ENCODE measurements around the gene RIPPLY3. TPM values are rescaled to one million over a fixed set of nuclear protein-coding genes. Genes with fewer than 3 reads are reported as not detected.

RIPPLY3 gene
- total RNA-seq, 4 donors from 2014 or later, result not detected

DNA sequence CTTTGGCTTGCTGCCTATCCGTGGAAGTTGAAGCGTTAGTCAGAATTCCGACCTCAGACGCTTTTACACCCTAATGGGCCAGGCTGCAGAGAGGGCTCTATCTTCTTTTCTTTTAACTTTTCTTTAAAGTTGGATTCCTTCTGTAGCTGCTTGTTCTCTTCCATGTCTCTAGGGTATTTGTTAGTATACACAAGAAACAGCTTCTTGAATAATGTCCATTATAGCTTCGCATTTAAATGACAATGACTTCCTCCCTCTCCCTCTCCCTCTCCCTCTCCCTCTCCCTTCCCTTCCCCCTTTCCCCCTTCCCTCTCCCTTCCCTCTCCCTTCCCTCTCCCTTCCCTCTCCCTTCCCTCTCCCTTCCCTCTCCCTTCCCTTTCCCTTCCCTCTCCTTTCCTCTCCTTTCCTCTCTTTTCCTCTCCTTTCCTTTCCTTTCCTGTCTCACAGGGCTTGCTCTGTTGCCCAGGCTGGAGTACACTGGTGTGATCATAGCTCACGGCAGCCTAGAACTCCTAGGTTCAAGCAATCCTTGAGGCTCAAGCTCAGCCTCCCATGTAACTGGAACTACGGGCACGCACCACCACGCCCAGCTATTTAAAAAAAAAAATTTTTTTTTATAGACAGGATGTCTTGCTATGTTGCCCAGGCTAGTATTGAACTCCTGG, 33.0 kb downstream of the RIPPLY3 start:
- in situ Hi-C loops (cut with MboI; ENCODE audit: low sequenced_read_pairs in 4 of 4), result no loop called here
- H3K27ac ChIP-seq, result no peak overlapping the region
- DNase-seq, result no peak
- no peak for TF ChIP-seq POLR2A (IDR thresholded peaks at IDR 0.05)
- TF ChIP-seq, protein P1, sequence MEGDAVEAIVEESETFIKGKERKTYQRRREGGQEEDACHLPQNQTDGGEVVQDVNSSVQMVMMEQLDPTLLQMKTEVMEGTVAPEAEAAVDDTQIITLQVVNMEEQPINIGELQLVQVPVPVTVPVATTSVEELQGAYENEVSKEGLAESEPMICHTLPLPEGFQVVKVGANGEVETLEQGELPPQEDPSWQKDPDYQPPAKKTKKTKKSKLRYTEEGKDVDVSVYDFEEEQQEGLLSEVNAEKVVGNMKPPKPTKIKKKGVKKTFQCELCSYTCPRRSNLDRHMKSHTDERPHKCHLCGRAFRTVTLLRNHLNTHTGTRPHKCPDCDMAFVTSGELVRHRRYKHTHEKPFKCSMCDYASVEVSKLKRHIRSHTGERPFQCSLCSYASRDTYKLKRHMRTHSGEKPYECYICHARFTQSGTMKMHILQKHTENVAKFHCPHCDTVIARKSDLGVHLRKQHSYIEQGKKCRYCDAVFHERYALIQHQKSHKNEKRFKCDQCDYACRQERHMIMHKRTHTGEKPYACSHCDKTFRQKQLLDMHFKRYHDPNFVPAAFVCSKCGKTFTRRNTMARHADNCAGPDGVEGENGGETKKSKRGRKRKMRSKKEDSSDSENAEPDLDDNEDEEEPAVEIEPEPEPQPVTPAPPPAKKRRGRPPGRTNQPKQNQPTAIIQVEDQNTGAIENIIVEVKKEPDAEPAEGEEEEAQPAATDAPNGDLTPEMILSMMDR (IDR thresholded peaks at IDR 0.05 in 4 of 5, conservative IDR thresholded peaks at IDR 0.05 in 1 of 5), result no peak
- H3K27me3 ChIP-seq, result no peaks in the 10 kb centered on the region
- no peak overlapping the region for H3K4me3 ChIP-seq
- ATAC-seq, result no peak
- H3K4me1 ChIP-seq, result no peaks in the 10 kb centered on the region
- H3K9me3 ChIP-seq, result no peaks in the 10 kb centered on the region
- no peaks in the 10 kb centered on the region for H3K36me3 ChIP-seq
- intact Hi-C loops (cut with DNase I; ENCODE audit: low total_unique reads), result no loop called here

DNA sequence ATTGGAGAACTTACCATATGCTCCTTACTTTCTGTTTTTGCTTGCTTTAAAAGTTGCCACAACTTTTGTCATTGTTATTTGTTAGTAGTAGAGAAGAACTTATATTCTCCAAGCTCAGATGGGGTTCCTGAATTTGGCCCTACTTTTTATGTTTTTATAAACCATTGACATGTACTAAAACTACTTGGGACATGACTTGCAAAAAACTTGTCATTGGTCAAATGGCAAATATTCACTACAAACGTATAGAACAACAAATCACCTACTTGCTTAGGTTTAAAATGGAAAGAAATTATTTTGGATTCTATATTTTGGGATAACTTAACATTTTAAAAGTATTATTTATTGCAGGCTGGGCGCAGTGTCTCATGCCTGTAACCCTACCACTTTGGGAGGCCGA, 33.7 kb downstream of the RIPPLY3 start:
- Histone ChIP-seq H3K27ac (no peak overlapping the region), H3K27me3 (no peaks in the 10 kb centered on the region), H3K4me3 (no peak overlapping the region), H3K4me1 (no peaks in the 10 kb centered on the region), H3K9me3 (no peaks in the 10 kb centered on the region), H3K36me3 (no peaks in the 10 kb centered on the region)
- no peak for DNase-seq
- no peak for TF ChIP-seq POLR2A (IDR thresholded peaks at IDR 0.05)
- TF ChIP-seq, protein P1 (IDR thresholded peaks at IDR 0.05 in 4 of 5, conservative IDR thresholded peaks at IDR 0.05 in 1 of 5), result no peak
- intact Hi-C loops (cut with DNase I; ENCODE audit: low total_unique reads) (no loop called here), in situ Hi-C loops (cut with MboI; ENCODE audit: low sequenced_read_pairs in 4 of 4) (no loop called here)
- no peak for ATAC-seq

DNA sequence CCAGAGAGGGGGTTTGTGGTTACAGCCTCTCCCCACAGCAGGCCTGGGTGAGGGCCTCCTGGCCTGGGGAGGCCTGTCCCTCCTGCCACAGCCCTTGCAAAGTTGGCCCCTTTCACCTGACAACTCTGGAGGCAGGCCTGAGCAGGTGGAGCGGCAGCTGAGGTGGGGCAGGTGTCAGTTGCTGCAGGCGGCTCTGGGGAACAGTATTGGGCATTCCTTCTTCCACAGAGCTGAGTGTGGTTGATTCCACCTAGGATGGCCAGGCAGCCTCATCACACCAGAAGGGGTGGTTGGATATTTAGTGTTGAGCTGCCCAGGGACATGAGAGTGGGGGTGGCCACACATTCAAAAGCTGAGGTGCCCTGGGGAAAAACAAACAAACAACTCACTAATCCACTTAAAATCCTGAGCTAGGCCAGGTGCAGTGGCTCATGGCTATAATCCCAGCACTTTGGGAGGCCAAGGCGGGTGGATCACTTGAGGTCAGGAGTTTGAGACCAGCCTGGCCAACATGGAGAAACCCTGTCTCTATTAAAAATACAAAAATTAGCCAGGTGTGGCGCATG, 35.3 kb downstream of the RIPPLY3 start:
- Histone ChIP-seq H3K27me3 (no peaks in the 10 kb centered on the region), H3K4me3 (no peak overlapping the region), H3K4me1 (no peaks in the 10 kb centered on the region), H3K9me3 (no peaks in the 10 kb centered on the region), H3K27ac (no peak overlapping the region), H3K36me3 (no peaks in the 10 kb centered on the region)
- no peak for ATAC-seq
- TF ChIP-seq, protein P1 (IDR thresholded peaks at IDR 0.05 in 4 of 5, conservative IDR thresholded peaks at IDR 0.05 in 1 of 5), result no peak
- no peak for TF ChIP-seq POLR2A (IDR thresholded peaks at IDR 0.05)
- in situ Hi-C loops (cut with MboI; ENCODE audit: low sequenced_read_pairs in 4 of 4), result no loop called here
- intact Hi-C loops (cut with DNase I; ENCODE audit: low total_unique reads), result no loop called here
- no peak for DNase-seq

DNA sequence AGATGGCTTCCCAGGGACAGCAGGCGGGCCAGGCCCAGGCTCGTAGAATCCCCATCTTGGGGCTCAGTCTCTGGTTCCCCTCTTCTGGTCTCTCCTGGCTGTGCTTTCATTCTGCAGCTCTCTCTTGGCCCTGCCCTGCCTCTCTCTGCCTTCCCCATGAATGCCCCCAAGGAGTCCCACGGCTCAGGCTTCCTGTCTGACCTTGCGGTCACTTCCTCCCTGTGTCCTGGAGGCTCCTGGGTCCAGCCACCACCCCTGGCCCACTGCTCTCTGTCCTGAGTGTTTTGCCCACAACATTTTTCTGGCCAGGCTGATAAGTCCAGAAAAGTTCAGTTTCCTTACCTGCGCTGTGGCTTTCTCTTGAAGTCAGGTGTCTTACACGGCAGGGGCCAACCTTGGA, 37.3 kb downstream of the RIPPLY3 start:
- H3K4me3 ChIP-seq, result no peak overlapping the region
- intact Hi-C loops (cut with DNase I; ENCODE audit: low total_unique reads) (no loop called here), in situ Hi-C loops (cut with MboI; ENCODE audit: low sequenced_read_pairs in 4 of 4) (no loop called here)
- no peak overlapping the region for H3K27ac ChIP-seq
- H3K9me3 ChIP-seq, result no peaks in the 10 kb centered on the region
- ATAC-seq (no peak), DNase-seq (no peak)
- H3K27me3 ChIP-seq, result no peaks in the 10 kb centered on the region
- TF ChIP-seq, protein P1 (IDR thresholded peaks at IDR 0.05 in 4 of 5, conservative IDR thresholded peaks at IDR 0.05 in 1 of 5), result no peak
- TF ChIP-seq POLR2A (IDR thresholded peaks at IDR 0.05), result no peak
- H3K4me1 ChIP-seq, result no peaks in the 10 kb centered on the region
- no peaks in the 10 kb centered on the region for H3K36me3 ChIP-seq
